WTC11 (cell line): ENCODE results near the gene TXNDC5.

Experiments
- CTCF ChIP-seq: fragments of 200-600 bp; IDR thresholded peaks from 2 replicates; pipeline ENCODE4 v1.8.0; 2022; ENCODE audit warnings: antibody characterized with exemption
- ZBTB21 ChIP-seq: sonication (generic); formaldehyde crosslinking; IDR thresholded peaks from 2 replicates; pipeline ENCODE4 v1.8.1; 2023; ENCODE audit warnings: mild to moderate bottlenecking, missing genetic modification reagents, borderline replicate concordance

- TF ChIP-seq CTCF (no peak), ZBTB21 (no peak)
Measured at GRCh38 chr6:7836371-7837026, 74.1 kb downstream of the TXNDC5 start.
